ENCODE data around the gene BLOC1S6.

The BLOC1S6 gene

DNA sequence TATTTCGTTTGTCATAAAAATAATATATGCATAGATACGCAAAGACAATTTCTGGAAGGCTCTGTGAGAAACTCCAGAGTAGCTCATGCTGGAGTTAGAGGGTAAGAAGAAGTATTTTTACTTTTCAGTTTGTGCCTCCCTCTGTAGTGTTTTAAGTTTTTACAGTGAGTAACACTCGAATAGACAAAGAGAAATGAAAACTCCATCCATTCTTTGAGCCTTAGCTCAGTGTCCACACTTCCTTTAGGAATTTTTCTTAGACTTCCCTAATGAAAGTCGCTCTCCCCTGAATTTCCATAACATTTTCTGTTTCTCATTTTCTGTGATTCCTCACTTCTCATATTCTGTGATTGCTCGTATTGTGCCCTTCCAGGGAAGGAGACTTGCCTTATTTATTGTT lies 2.1 kb downstream of the BLOC1S6 start:
- CTCF ChIA-PET = interaction anchor here (0.7 to 5.9 kb wide), 6 partner anchors 14 to 159 kb away, joined by 3 to 52 read pairs (median 7); no protein-coding TSS in a partner anchor
- no peak for DNase-seq (ENCODE audit: low read depth, low spot score)
- POLR2A ChIA-PET = no interaction called here
- TF ChIP-seq, protein P1, sequence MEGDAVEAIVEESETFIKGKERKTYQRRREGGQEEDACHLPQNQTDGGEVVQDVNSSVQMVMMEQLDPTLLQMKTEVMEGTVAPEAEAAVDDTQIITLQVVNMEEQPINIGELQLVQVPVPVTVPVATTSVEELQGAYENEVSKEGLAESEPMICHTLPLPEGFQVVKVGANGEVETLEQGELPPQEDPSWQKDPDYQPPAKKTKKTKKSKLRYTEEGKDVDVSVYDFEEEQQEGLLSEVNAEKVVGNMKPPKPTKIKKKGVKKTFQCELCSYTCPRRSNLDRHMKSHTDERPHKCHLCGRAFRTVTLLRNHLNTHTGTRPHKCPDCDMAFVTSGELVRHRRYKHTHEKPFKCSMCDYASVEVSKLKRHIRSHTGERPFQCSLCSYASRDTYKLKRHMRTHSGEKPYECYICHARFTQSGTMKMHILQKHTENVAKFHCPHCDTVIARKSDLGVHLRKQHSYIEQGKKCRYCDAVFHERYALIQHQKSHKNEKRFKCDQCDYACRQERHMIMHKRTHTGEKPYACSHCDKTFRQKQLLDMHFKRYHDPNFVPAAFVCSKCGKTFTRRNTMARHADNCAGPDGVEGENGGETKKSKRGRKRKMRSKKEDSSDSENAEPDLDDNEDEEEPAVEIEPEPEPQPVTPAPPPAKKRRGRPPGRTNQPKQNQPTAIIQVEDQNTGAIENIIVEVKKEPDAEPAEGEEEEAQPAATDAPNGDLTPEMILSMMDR (IDR thresholded peaks at IDR 0.05; ENCODE audit: insufficient read depth, low read length, missing control alignments) = no peak
- peak overlapping the region; percentile 22 for H3K4me3 ChIP-seq (ENCODE audit: low read depth, low read length)

DNA sequence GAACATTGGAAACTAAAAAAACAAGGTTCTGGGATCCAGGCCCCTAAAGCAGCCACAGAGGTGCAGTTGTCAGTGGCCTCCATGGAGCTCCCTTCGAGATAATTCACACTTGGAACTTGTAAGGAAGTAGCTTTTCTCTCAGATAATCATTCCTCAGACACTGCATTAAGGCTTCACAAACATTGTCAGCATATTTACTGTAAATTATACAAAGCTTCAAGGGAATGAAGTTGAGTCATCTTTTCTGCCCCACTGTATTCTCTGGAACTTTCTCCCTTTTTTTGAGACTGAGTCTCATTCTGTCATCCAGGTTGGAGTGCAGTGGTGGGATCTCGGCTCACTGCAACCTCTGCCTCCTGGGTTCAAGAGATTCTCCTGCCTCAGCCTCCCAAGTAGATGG lies 7.1 kb downstream of the BLOC1S6 start:
- CTCF ChIA-PET = interaction anchor here (1.0 to 3.4 kb wide), 7 partner anchors 9 to 165 kb away, joined by 3 to 17 read pairs (median 6); no protein-coding TSS in a partner anchor
- DNase-seq (ENCODE audit: low read depth, low spot score) = no peak
- TF ChIP-seq, protein P1 (IDR thresholded peaks at IDR 0.05; ENCODE audit: insufficient read depth, low read length, missing control alignments) = no peak
- H3K4me3 ChIP-seq (ENCODE audit: low read depth, low read length) = no peak overlapping the region
- POLR2A ChIA-PET = interaction anchor here (0.9 kb wide), 1 partner anchor 80 kb away, joined by 4 read pairs; no protein-coding TSS in a partner anchor

DNA sequence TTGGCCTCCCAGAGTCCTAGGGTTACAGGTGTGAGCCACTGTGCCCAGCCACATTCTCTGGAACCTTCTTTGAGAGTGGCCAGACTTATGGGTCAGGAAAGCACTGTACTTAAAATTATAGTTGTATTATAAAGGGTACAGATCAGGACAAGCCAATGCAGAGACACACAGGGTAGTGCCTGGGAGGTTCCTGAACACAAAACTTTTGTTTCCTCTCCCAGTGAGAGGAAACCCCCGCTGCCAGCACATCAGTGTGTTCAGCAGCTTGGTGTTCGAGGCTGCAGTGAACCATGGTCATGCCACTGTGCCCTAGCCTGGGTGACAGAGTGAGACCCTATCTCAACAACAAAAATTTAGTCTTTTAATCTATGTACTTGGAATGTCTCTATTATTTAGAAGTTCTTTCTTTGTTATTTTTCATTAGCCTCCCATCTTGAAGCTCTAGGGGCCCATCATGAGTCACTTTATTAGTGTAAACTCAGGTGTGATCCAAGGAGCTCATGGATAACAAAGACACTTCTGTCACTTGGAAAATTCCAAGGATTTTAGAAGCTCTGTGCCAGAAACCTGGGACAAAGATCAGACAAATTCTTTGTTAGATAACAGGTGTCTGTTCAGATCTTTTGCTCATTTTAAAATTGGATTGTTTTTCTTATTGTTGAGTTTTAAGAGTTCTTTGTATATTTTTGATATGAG lies 7.8 kb downstream of the BLOC1S6 start:
- DNase-seq (ENCODE audit: low read depth, low spot score) = no peak
- ChIA-PET POLR2A (interaction anchor here (0.9 kb wide), 1 partner anchor 81 kb away, joined by 4 read pairs; no protein-coding TSS in a partner anchor), CTCF (interaction anchor here (1.0 to 2.6 kb wide), 5 partner anchors 8 to 137 kb away, joined by 3 to 17 read pairs (median 4); no protein-coding TSS in a partner anchor)
- no peak overlapping the region for H3K4me3 ChIP-seq (ENCODE audit: low read depth, low read length)
- TF ChIP-seq, protein P1 (IDR thresholded peaks at IDR 0.05; ENCODE audit: insufficient read depth, low read length, missing control alignments) = no peak

DNA sequence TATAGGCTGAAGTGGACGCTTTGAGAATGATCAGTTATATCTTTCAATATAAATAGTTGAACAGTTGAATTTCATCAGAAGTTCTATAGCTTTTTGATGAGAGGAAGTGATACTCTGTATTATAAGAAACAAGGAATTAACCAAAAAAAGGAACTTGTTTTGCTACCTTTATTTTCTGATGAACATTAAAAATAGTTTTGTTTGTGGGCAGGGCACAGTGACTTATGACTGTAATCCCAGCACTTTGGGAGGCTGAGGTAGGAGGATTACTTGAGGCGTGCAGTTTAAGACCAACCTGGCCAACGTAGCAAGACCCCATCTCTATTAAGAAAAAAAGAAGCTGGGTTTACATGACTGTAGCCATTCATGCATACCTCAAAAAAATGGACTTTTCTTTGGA lies 16.7 kb downstream of the BLOC1S6 start:
- ChIA-PET CTCF (interaction anchor here (0.9 to 3.8 kb wide), 6 partner anchors 9 to 174 kb away, joined by 3 to 40 read pairs (median 4); no protein-coding TSS in a partner anchor), POLR2A (no interaction called here)
- TF ChIP-seq, protein P1 (IDR thresholded peaks at IDR 0.05; ENCODE audit: insufficient read depth, low read length, missing control alignments) = no peak
- no peak overlapping the region for H3K4me3 ChIP-seq (ENCODE audit: low read depth, low read length)
- no peak for DNase-seq (ENCODE audit: low read depth, low spot score)

DNA sequence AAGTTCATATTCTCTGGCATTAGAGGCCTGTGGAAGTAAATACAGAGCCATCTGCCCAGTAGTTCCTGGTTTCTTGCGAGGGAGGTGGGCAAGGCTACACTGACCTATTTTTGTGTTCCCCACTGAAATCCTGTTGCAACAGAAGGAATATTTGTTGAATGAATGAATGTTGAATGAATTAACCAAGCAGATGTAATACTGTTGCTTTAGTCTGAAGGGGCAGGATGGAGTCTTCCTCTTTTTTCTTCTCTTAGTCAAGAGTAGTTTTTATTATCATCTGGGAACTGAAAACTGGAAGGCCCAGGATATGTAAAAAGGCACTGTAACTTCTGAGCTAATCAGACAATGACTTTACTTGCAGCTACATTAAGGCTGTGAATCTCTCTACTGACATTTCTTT lies 17.1 kb downstream of the BLOC1S6 start:
- POLR2A ChIA-PET = no interaction called here
- no peak for DNase-seq (ENCODE audit: low read depth, low spot score)
- CTCF ChIA-PET = interaction anchor here (1.3 to 3.8 kb wide), 4 partner anchors 9 to 174 kb away, joined by 3 to 40 read pairs (median 7); no protein-coding TSS in a partner anchor
- TF ChIP-seq, protein P1 (IDR thresholded peaks at IDR 0.05; ENCODE audit: insufficient read depth, low read length, missing control alignments) = no peak
- no peak overlapping the region for H3K4me3 ChIP-seq (ENCODE audit: low read depth, low read length)

DNA sequence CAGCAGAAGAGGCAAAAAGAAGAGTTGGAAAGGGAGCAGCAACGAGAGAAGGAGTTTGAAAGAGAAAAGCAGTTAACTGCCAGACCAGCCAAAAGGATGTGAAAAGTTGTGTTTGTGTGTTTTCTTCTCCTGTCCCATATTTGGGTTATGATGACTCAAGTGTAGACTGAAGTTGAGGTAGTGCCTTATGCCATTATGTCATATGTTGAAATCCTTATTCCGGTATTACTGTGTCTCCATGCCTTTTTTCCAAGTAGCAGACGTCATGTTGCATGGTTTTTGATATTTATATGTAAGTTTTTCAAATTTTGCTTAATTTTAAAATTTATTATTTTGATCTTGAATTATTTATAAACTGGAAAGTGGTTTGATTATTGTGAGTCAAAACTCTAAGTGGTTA lies 19.2 kb downstream of the BLOC1S6 start:
- ChIA-PET POLR2A (no interaction called here), CTCF (interaction anchor here (0.9 to 3.1 kb wide), 5 partner anchors 10 to 177 kb away, joined by 3 to 10 read pairs (median 9); no protein-coding TSS in a partner anchor)
- TF ChIP-seq, protein P1 (IDR thresholded peaks at IDR 0.05; ENCODE audit: insufficient read depth, low read length, missing control alignments) = no peak
- DNase-seq (ENCODE audit: low read depth, low spot score) = no peak
- no peak overlapping the region for H3K4me3 ChIP-seq (ENCODE audit: low read depth, low read length)
